Fibroblast of skin of right biceps (primary cell): Measurements from ENCODE around the gene COX19.

Experiments
- DNase-seq: peaks from one replicate; pipeline ENCODE4 v3.0.0-alpha.2; 2013

Gene COX19

DNA sequence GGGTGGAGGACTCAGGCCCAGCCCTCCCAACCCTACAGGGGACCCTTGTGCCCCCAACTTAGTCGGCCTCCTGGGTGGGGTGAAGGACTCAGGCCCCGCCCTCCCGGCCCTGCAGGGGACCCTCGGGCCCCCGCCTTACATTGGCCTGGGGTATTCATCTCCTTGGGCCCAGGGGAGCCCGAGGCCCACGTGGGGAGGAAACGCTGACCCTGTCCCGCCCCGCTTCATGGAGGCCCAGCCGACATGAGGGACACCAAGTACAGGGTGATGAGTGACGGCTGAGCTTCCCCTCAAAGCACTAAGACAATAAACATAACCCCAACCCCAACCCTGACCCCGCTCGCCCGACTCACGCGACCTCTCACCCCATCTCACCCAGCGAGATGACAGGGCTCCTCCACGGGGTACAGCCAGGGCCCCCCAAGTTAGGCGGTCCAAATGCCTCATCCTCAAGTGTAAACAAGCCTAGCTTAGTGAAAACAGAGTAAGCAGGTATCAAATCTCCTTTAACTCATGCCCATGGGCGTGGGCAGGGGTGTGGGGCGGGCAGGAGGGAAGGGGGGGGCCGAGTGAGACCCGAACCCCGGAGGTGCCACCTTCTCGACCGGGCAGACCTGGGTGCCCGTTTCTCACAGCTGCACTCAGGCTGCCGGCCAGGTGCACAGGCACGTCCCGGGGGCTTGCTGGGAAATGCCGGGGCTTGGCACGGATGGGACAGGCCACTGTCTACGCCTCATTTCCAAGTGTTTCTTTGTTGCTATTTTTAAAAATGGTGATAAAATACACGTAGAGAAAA, 15.8 kb upstream of the COX19 start:
- no peak for DNase-seq

DNA sequence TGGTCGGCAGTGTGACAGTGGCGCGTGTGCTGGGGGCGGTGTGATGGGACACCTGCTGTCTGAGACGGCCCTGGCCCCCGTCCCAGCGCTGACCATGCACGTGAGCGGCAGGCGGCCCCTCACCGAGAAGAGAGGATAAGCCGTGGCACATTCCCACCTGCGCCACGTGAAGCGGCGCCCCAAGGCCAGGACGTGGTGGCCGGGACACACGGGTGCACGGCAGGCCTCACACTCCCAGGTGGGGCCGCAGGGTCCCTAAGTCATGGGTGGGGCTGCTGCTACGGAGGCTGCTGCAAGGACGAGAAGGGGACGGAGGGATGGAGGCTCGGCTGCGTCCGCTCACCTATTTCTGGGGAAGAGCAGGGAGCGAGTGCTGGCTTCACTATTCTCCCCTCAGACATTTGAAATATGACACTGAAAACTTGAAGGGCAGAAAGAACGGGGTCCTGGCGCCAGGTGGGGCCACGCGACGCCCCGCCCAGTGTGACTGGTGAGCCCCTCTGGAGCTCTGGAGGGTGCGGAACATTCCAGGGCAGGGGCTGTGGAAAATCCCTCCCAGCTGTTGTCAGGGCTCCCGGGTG, 15.1 kb upstream of the COX19 start:
- no peak for DNase-seq

DNA sequence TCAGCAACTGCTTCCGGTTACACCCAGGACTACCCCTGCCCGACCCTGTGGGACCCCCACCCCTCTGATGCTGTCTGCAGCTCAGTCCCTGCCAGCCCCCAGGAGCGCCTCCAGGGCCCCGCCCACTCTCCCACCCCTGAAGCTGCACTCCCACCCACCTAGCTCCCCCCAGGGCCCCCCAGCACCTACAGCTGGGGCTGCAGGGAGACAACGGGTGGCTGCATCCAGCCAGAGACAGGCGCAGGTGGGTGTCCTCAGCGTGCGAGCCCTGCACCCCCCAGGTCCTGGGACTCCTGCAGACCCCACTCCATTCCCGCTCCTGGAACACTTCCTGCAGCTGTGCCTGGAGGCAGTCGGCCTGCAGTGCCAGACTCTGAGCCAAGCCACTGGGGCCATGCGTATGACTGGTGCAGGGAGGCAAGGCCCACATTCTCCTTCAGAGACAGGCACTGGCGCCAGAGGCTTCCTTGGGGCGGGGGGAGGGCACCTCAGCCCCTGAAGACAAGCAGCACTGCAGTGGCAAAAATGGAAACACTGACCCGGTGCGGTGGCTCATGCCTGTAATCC, 13.7 kb upstream of the COX19 start:
- DNase-seq = peak; percentile 28

DNA sequence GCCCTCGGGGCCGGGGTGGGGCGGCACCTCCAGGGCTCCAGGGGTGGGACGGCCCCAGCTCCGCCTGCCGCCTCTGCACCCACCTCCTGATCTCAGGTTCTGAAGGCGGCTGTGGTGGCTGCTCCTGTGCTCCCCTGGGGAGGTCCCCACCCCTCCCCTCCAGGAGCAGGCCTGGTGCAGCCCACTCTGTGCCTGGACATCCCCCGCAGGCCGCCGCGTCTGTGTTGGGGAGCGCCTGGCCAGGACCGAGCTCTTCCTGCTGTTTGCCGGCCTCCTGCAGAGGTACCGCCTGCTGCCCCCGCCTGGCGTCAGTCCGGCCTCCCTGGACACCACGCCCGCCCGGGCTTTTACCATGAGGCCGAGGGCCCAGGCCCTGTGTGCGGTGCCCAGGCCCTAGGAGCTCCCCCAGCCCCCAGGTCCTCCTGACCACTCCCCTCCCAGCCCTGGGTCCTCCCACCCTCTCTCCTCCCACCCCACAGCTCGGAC, 13.1 kb upstream of the COX19 start:
- no peak for DNase-seq

DNA sequence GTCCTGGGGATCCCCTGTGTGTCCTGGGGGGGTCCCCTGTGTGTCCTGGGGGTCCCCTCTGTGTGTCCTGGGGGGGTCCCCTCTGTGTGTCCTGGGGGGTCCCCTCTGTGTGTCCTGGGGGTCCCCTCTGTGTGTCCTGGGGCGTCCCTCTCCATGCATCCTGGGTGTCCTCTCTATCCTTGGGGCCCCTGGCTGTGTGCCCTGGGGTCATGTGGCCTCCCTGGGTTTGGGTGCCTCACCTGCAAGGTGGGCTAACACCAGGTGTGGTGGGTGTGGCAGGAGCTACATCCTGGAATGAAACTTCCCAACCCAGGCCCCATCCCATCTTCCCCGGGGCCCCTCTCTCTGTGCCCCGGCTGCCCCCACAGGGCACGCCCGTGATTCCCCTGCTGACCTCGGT, 12.6 kb upstream of the COX19 start:
- DNase-seq = no peak

DNA sequence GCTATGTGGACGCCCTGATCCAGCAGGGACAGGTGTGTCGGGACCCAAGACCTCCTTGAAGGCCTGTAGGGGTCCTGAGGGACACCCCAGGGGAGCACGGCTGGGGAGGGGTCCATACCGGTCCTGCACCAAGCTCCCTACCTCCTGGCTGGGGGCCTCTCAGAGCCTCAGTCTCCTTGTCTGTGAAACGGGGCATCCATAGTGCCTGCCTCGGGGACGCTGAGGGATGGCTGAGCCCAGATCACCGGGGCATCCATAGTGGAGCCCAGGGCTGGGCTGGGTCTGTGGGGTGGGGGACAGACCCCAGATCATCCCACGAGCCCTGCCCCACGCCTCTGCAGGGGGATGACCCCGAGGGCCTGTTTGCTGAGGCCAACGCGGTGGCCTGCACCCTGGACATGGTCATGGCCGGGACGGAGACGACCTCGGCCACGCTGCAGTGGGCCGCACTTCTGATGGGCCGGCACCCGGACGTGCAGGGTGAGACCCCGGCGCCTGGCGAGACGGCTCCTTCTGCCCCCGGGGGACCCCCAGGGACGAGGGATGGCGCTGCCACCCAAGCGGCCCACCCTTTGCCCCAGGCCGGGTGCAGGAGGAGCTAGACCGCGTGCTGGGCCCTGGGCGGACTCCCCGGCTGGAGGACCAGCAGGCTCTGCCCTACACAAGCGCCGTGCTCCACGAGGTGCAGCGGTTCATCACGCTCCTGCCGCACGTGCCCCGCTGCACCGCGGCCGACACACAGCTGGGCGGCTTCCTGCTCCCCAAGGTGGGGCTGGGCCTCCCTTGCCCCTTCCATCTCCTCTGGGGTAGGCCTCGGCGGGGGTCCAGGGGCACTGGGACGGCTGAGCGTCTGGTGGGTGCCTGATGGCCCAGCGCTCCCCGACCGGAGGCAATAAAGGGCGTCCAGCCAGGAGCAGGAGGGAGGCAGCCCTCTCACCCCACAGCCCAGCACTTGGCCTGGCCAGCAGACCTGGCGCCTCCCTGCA, 11.7 kb upstream of the COX19 start:
- DNase-seq = no peak

DNA sequence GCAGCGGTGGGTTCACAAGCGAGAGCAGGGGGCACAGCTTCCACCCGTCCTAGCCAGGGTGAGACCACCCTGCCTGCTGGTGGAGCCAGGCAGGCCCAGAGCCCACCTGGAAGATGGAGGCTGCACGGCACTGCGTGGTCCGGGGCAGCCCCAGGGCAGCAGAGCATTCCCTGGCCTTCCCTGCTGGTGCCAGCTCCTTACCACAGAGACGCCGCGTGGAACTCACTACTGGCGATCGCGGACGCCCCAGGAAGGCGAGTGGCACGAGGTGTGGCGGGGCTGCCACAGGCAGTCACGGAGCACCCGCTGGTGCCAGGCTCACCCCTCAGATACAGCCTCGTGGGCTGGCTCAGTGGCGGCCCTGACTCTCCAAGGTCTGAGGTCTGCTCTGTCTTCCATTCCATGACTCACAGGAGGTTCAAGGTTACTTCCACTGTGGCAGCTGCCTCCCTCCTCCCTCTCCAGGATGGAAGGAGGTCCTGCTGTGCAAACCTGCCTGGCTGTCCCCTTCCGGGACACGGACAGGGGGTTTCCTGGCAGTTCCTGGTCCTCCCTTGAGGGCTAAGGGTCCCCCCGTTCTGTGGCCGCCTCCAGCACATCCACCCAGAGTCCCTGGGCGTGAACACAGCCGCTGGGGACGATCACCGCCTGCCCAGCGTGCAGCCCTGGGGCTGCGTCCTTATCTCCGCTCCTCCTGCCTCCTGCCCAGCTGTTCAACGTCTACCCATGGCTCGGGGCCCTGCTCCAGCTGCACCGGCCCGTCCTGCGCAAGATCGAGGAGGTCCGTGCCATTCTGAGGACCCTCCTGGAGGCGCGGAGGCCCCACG, 10.8 kb upstream of the COX19 start:
- DNase-seq = peak; percentile 19

DNA sequence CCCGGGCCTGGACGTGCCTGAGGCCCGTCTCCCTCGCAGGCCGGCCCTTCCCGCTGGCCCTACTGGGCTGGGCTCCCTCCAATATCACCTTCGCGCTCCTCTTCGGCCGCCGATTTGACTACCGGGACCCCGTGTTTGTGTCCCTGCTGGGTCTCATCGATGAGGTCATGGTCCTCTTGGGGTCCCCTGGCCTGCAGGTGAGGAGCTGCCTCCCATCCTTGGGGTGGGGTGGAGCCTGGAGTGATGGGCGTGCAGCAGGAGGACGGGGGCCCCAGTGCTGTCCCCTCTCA, 9.7 kb upstream of the COX19 start:
- DNase-seq = no peak

DNA sequence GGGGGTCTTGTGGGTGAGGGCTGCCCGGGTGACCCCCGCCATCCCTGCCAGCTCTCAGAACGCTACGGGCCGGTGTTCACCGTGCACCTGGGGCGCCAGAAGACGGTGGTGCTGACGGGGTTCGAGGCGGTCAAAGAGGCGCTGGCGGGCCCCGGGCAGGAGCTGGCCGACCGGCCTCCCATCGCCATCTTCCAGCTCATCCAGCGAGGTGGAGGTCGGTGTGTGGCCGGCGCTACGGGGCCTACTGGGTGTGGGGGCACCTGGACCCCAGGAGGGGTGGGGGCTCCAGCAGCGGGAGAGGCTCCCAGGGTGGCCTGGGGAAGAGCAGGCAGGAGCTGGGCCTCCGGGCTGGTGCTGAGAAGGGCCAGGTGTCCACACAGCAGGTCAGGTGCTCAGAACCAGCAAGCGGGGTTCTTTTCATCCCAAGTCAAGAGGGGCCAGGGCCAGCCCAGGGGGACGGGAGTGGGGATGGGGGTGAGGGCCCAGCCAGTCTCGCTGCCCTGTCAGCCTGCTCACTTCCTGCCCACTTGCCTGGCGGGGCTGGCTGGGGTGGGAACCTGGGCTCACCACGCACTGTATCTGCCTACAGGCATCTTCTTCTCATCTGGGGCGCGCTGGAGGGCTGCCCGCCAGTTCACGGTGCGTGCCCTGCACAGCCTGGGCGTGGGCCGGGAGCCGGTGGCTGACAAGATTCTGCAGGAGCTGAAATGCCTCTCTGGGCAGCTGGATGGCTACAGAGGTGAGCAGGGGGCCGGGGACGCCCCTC, 9.2 kb upstream of the COX19 start:
- no peak for DNase-seq

DNA sequence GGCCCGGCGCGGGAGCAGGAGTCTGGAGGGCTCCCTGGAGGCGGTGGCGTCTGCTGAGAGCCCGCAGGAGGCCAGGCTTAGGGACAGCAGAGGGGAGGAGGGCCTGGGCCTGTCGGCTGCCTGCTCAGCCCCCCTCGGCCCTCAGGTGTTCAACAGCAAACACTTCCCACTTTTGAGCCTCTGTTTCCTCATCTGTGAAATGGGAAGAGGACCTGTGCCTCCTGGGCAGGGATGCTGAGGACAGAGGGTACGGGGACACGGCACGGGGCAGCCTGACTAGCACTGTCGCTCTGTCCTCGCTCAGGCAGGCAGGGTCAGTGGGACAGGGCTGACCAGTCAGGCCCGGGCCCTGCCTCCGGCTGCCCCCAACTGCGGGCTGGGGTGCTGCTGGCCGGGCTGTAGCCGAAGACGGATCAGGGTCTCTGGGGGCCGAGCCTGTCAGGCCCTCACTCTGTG, 8.3 kb upstream of the COX19 start:
- DNase-seq = no peak

DNA sequence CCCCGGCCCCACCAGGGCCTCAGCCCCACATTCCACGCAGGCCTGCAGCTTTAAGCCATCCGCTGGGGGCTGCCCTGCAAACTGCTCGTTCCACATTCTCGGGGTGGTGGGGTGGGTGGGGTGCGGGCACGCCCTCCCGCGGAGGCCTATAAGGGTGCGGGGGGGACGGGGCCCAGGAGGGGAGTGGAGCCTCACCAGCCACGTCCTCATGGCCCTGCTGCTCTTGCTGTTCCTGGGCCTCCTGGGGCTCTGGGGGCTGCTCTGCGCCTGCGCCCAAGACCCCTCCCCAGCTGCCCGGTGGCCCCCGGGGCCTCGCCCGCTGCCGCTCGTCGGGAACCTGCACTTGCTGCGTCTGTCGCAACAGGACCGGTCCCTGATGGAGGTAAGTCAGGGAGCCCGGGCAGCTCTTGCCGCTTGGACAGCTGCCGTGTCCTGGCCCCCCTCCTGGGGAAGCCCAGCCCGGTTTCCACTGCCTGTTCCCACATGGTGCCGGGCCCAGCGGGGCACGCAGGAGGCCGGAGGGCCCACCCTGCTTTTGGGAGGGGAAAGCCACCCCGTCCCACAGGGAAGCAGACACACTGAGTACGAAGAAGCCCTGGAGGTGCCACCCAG, 7.8 kb upstream of the COX19 start, which contains the start of gene CYP2W1:
Gene CYP2W1 (plus strand): TSS at position 178 of the 612 bp plus-strand sequence. CDS start 31 bp downstream, at position 209.
- DNase-seq = no peak

DNA sequence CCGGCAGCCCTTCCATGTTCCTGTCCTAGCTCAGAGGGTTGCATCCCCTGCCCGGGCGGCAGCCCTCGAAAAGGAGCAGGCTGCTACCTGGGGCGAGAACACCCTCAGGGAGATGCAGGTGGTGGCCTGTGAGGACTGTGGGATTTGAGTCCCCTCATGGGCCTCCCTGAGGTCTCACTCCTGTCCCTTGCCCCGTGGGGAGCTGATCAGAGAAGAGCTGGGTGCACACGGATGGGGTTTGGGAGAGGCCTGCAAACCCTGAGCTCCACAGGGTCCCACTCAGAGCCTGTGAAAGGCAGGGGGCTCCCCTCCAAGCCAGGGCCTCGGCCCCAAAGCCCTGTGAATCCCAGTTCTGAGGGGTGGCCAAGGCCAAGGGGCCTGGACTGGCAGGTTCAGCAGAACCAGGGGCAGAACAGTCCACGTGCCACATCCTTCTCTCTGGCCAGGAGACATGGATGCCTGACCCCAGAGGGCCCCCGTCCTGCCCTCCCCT, 7.2 kb upstream of the COX19 start:
- no peak for DNase-seq

DNA sequence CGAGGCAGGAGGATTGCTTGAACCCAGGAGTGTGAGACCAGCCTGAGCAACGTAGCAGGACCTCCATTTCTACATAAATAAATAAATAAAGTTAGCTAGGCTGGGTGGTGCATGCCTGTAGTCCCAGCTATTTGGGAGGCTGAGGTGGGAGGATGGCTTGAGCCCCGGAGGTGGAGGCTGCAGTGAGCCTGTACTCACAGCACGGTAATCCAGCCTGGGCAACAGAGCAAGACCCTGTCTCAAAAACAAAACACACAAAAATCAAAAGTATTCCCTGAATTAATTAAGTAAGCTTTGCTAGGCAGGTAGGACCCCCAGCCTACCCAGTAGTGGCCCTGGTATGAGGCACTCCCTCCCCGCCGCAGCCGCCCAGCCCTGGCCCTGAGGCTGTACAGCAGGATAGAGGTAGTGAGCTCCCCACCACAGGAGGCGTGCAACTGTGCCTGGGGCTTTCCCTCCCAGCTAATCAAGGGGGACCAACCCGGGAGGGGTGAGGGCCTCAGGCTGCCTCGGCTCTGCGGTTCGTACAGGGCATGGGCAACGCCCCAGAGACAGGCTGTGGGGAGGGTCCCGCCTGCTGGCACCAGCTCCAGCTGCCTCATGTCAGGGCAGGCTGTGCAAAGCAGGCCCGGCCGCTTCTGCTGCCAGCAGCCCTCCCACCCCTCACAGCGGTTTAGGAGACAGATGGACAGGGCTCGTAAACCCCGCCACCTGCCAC, 6.6 kb upstream of the COX19 start:
- DNase-seq = no peak

DNA sequence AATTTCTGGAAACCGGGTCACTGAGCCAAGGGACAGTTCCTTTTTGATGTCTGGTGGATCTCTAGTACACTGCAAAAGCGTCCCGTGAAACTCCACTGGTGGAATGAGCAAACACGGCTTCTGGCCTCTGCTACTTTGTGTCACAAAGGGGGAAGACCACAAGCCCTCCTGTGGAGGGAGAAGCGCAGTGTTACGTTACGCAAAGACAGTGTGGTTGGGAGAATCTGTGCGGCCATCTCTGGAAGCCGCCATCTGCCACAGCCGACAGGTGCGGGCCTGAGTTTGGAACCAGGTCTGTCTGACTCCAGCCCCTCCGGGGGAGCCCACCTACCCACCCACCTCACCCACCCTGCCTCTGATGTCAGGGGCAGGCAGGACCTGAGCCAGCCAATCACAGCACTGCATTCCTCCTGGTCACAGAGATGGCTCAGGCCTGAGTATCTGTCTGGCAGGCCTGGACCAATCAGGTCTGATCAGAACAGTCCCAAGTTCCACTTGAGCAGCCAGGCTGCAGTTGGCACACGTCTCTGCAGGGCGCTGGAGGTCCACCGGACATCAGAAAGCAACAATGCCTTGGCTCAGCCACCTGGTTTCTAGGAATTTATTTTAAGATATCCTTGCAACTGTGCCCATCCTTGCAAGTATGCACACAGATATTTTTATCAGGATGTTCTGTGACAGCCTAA, 4.7 kb upstream of the COX19 start:
- no peak for DNase-seq

DNA sequence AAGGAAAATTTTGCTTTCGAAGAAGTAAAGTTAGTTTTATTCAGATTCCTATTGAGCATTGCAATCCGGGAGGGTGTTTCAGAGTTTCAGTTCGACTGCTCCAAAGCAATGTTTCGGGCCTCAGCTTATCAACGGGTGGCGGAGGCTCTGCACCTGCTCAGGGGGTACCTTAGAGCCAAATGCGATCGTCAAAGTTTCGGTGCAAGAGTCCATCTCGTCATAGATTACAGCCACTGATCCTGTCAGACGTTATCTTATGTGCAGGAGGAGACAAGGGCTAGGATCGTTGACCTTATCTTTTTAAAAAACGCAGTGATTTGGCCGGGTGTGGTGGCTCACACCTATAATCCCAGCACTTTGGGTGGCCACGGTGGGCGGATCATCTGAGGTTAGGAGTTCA, 3.8 kb upstream of the COX19 start:
- DNase-seq = no peak

DNA sequence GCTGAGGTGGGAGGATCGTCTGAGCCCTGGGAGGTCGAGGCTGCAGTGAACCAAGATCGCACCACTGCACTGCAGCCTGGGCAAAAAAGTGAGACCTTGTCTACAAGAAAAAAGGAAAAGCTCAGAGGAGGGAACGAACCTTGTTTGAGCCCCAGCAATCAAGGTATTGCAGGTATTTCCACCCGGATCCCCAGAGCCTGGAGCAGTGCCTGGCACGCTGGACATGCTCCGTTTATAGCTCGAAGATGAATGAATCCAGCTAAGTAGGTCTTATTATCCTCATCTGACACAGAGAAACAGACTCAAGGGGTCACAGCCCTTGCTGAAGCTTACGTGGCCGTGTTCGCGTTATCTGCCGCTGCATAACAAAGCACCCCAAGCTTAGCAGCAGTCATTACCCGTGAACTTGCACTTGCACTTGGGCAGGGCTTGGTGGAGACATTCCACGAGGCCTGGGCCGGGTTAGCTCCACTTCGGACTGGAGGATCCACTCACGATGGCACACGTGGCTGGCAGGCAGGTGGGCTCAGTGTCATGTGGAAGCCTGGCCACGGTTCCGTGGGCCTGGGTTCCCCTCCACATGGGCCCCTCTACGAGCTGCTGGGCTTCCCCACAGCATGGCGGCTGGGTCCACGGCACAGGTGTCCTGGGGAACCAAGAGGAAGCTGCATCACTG, 3.2 kb upstream of the COX19 start:
- DNase-seq = no peak

DNA sequence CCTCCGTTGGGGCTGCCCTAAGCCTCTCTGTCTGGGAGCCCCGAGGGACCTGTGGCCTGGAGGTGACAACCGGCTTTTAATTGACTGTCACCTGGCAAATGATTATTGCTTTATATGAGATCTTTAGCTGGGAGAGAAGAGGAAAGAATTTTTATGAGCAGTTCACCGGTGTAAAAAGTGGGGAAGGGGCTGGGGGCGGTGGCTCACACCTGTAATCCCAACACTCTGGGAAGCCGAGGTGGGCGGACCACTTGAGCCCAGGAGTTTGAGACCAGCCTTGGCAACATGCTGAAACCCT, 2.6 kb upstream of the COX19 start:
- DNase-seq = no peak

DNA sequence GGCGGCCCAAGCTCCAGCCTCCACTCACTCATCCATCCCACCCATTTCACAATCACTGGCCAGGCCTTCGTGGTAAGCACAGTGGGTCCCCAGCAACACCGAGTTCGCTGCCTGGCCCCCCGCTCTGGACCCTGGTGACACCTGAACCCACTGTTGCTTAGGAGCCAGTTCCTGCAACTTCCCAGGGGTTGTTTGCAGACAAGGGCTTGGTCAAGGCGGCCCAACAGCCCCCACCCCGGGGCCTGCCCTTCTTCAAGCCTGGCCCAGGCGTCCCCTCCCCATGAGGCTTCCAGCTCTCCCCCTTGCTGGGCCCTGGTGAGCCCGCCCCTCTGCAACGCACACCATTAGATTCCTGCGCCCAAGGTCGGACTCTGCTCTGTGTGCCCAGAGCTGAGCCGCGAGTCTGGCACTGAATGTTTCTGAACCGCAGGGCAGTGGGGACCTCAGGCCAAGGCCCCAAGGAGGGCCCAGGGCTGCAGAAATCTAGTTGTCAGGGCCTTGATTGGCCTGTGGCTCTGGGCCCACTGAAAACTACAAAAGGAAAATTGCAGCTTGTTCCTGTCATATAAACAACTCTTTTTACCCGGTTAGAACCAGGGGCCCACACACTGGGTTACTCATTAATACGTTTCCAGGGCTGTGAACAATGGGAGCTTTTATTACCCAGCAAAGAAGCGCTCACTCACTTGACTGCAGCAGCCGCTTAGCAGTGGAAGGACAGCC, 2.1 kb upstream of the COX19 start:
- no peak for DNase-seq
